Lung (tissue), 12 donors: ENCODE measurements around the gene ADAP1. TPM values are rescaled to one million over a fixed set of nuclear protein-coding genes. Genes with fewer than 3 reads are reported as not detected.

Experiments
- ATAC-seq: fragments of 200-7000 bp; cut with Tn5 transposase; one replicate; pipeline ENCODE4 v1.9.1; 2020; ENCODE audit warnings: moderate number of reproducible peaks; ENCODE audit not compliant: insufficient read depth, low FRiP score
- DNase-seq, 3 donors: peaks; one replicate each; pipeline ENCODE4 v3.0.0-alpha.2; 2013 to 2017
- H3K27ac ChIP-seq, 2 donors: one replicate each; pipeline ENCODE4 v1.5.1; 2013; ENCODE audit warnings: mild to moderate bottlenecking in 2 of 2, moderate library complexity in 2 of 2, control low read depth in 1 of 2, inconsistent platforms in 1 of 2, low read depth in 1 of 2, low read length in 1 of 2
- H3K27me3 ChIP-seq, 3 donors: one replicate each; pipeline ENCODE4 v1.5.1; 2013; ENCODE audit warnings: low read length in 2 of 3; ENCODE audit not compliant: control insufficient read depth in 3 of 3, insufficient read depth in 3 of 3
- H3K36me3 ChIP-seq, 4 donors: one replicate each; pipeline ENCODE4 v1.5.1; 2013; ENCODE audit warnings: low read length in 4 of 4, mild to moderate bottlenecking in 1 of 4, moderate library complexity in 1 of 4; ENCODE audit not compliant: control insufficient read depth in 4 of 4, insufficient read depth in 4 of 4
- H3K4me1 ChIP-seq, 5 donors: one replicate each; pipeline ENCODE4 v1.5.1; 2013; ENCODE audit warnings: low read length in 5 of 5, mild to moderate bottlenecking in 2 of 5, moderate library complexity in 1 of 5; ENCODE audit not compliant: control insufficient read depth in 5 of 5, insufficient read depth in 5 of 5
- H3K4me3 ChIP-seq: one replicate; pipeline ENCODE4 v1.5.1; 2013; ENCODE audit warnings: mild to moderate bottlenecking, control low read depth, moderate library complexity
- H3K9ac ChIP-seq, 2 donors: one replicate each; pipeline ENCODE4 v1.5.1; 2013; ENCODE audit warnings: low read length in 2 of 2, control low read depth in 1 of 2; ENCODE audit not compliant: insufficient read depth in 1 of 2
- H3K9me3 ChIP-seq, 4 donors: one replicate each; pipeline ENCODE4 v1.5.1; 2013; ENCODE audit warnings: low read length in 3 of 4, mild to moderate bottlenecking in 1 of 4, moderate library complexity in 1 of 4; ENCODE audit not compliant: control insufficient read depth in 4 of 4, insufficient read depth in 3 of 4
- CTCF ChIP-seq: IDR thresholded peaks from 2 replicates; pipeline ENCODE4 v1.5.1; 2012; ENCODE audit warnings: mild to moderate bottlenecking; ENCODE audit errors: control extremely low read depth, extremely low read depth
- WGBS, 2 donors: extraction: QIAGEN DNeasy Blood & Tissue Kit; methylation state at CpG; one replicate each; pipeline ENCODE4 v1.1.7; 2013; 5-methylcytosine and 5-hydroxymethylcytosine counted together
- polyA plus RNA-seq, 2 donors: library from polyadenylated mRNA; stranded (reverse); fragments of 200-250 nt; gene quantifications; one replicate each; pipeline ENCODE4 v1.2.1, GENCODE V29; 2013
- total RNA-seq, 2 donors: library from RNA; depleted of rRNA in 1 of 2; stranded (reverse); fragments of >200 nt in 1 of 2; gene quantifications; one replicate each; pipeline ENCODE4 v1.2.1, GENCODE V29; 2014 to 2021
- donor health status: control.
- donor health status: control.
- donor health status: Bipolar disorder and iron deficiency.
- donor health status: healthy.
- donor health status: DM: yes; HTN: yes; CAD: no.

Gene ADAP1
- total and polyA plus RNA-seq, 4 donors = 11.5 to 39.0 (median 32.6) TPM

- no peak for ATAC-seq
- H3K36me3 ChIP-seq = peaks cover 38 to 61% (median 53%) of the 10 kb centered on the region in 4 donors
- no peak for TF ChIP-seq CTCF
- no peaks in the 10 kb centered on the region for H3K9me3 ChIP-seq
- WGBS, 2 donors = 92 to 96% methylated on average over 27 to 30 of the region's 30 CpGs
- no peaks in the 10 kb centered on the region for H3K27me3 ChIP-seq
- no peak overlapping the region for H3K27ac ChIP-seq
- no peak overlapping the region for H3K4me3 ChIP-seq
- no peaks in the 10 kb centered on the region for H3K4me1 ChIP-seq
- no peak overlapping the region for H3K9ac ChIP-seq
- no peak for DNase-seq
These were observed 97.9 kb downstream of the ADAP1 start for GRCh38 chr7:856444-857095.

- WGBS, 2 donors = 93 to 96% methylated on average over 21 to 29 of the region's 29 CpGs
These were observed 98.7 kb downstream of the ADAP1 start for GRCh38 chr7:855686-856369.

GRCh38 chr7:854118-854775, 100.2 kb downstream of the ADAP1 start:
- ATAC-seq (no peak), DNase-seq (no peak)
- H3K9ac ChIP-seq = no peak overlapping the region
- no peak overlapping the region for H3K4me3 ChIP-seq
- no peak overlapping the region for H3K27ac ChIP-seq
- H3K9me3 ChIP-seq = no peaks in the 10 kb centered on the region
- TF ChIP-seq CTCF = no peak
- no peaks in the 10 kb centered on the region for H3K27me3 ChIP-seq
- H3K4me1 ChIP-seq = no peaks in the 10 kb centered on the region
- peaks cover 32 to 55% (median 36%) of the 10 kb centered on the region in 4 donors for H3K36me3 ChIP-seq
- WGBS, 2 donors = 95 to 97% methylated on average over 32 of the region's 32 CpGs

More at GRCh38 chr7:855686-856369, 98.7 kb downstream of the ADAP1 start:
- no peak overlapping the region for H3K9ac ChIP-seq
- no peaks in the 10 kb centered on the region for H3K9me3 ChIP-seq
- H3K27ac ChIP-seq = no peak overlapping the region
- ATAC-seq (no peak), DNase-seq (no peak)
- H3K36me3 ChIP-seq = peaks cover 36 to 57% (median 45%) of the 10 kb centered on the region in 4 donors
- TF ChIP-seq CTCF = no peak
- no peaks in the 10 kb centered on the region for H3K4me1 ChIP-seq
- H3K4me3 ChIP-seq = no peak overlapping the region
- H3K27me3 ChIP-seq = no peaks in the 10 kb centered on the region
